ENCODE measurements around the gene THEMIS. TPM values are rescaled to one million over a fixed set of nuclear protein-coding genes. Genes with fewer than 3 reads are reported as not detected.
"Not testable (repeated sequence)": the region's sequence is repeated elsewhere in the genome, so short reads cannot be mapped to it uniquely, and the experiment has no call there.

THEMIS gene
- total RNA-seq, 2 donors from 2014 or later, result 0.43 to 0.56 TPM

- H3K4me3 ChIP-seq, result no peak overlapping the region
- H3K27me3 ChIP-seq, result no peaks in the 10 kb centered on the region
Observed at GRCh38 chr6:127691146-127691545, 209.7 kb downstream of the THEMIS start.

DNA sequence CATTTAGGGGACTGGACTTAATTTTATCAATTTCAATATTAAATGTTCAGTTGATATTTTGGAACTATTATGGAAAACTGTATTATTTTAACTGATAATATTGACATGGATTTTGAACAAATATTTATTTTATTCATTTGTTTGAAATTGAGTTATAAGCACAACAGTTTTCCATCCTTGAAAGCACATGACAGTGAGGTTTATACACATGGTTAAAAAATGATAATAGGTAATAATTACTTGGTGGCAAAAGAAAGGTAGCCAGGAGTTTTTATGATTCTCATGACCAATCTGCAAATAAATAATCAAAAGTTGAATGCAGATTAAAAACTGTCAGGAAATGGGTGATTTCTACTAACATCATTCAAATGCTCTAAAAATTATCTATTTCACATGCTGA, 210.3 kb downstream of the THEMIS start:
- no peak overlapping the region for H3K4me3 ChIP-seq
- H3K27me3 ChIP-seq, result no peaks in the 10 kb centered on the region
- TF ChIP-seq, protein P1, sequence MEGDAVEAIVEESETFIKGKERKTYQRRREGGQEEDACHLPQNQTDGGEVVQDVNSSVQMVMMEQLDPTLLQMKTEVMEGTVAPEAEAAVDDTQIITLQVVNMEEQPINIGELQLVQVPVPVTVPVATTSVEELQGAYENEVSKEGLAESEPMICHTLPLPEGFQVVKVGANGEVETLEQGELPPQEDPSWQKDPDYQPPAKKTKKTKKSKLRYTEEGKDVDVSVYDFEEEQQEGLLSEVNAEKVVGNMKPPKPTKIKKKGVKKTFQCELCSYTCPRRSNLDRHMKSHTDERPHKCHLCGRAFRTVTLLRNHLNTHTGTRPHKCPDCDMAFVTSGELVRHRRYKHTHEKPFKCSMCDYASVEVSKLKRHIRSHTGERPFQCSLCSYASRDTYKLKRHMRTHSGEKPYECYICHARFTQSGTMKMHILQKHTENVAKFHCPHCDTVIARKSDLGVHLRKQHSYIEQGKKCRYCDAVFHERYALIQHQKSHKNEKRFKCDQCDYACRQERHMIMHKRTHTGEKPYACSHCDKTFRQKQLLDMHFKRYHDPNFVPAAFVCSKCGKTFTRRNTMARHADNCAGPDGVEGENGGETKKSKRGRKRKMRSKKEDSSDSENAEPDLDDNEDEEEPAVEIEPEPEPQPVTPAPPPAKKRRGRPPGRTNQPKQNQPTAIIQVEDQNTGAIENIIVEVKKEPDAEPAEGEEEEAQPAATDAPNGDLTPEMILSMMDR (IDR thresholded peaks at IDR 0.05), result no peak
- no peaks in the 10 kb centered on the region for H3K36me3 ChIP-seq
- no peaks in the 10 kb centered on the region for H3K4me1 ChIP-seq
- H3K27ac ChIP-seq, result no peak overlapping the region
- H3K9me3 ChIP-seq, result no peaks in the 10 kb centered on the region
- DNase-seq (ENCODE audit: low spot score), result no peak

More at GRCh38 chr6:127691146-127691545, 209.7 kb downstream of the THEMIS start:
- no peak for DNase-seq (ENCODE audit: low spot score)
- Histone ChIP-seq H3K36me3 (no peaks in the 10 kb centered on the region), H3K27ac (no peak overlapping the region), H3K4me1 (no peaks in the 10 kb centered on the region), H3K9me3 (no peaks in the 10 kb centered on the region)
- TF ChIP-seq, protein P1 (IDR thresholded peaks at IDR 0.05), result no peak

DNA sequence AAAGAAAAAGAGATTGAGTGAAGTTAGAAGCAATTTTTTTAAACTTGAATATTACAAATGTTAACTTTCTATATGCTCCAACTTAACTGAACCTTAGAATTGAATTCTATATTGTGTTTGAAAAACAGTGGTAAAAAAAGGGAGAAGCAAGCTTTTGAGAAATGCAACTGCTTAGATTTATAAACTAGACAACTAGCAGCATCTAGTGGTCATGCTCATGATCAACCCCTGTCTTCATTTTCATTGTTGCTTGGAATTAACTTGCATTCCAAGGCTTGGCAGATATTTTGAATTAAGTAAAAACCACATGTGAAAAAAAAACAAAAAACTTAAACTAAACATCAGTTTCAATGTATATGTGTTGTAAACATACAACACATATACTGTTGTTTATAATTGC, 210.8 kb downstream of the THEMIS start:
- TF ChIP-seq, protein P1 (IDR thresholded peaks at IDR 0.05), result peak in 1 of 2 donors; percentile 54
- no peaks in the 10 kb centered on the region for H3K27me3 ChIP-seq
- H3K4me3 ChIP-seq, result no peak overlapping the region
- no peak for DNase-seq (ENCODE audit: low spot score)
- no peaks in the 10 kb centered on the region for H3K36me3 ChIP-seq
- H3K27ac ChIP-seq, result no peak overlapping the region
- no peaks in the 10 kb centered on the region for H3K9me3 ChIP-seq
- no peaks in the 10 kb centered on the region for H3K4me1 ChIP-seq

GRCh38 chr6:127687490-127687889, 213.4 kb downstream of the THEMIS start:
- H3K9me3 ChIP-seq; H3K4me3 ChIP-seq; H3K4me1 ChIP-seq; H3K27me3 ChIP-seq; H3K36me3 ChIP-seq; H3K27ac ChIP-seq; DNase-seq (ENCODE audit: low spot score): not testable (repeated sequence)

DNA sequence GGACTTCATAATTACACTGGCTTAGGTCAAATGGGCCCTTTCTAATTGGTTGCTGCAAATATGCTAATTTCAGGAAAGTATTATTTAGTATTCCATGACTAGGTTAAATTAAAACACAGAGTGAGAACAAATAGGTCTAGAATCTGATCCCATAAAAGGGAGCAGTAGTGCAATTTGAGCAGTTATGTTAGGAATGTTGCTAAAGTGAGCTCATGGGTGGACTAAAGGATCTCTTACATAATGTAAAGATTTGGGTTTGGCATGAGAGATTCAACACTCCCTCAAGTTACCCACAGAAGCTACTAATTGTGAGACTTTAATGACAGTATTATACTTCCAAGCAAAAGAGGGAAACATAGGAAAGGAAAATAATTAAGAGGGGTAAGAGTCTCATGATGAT, 214.8 kb downstream of the THEMIS start:
- Histone ChIP-seq H3K27me3 (no peaks in the 10 kb centered on the region), H3K4me1 (no peaks in the 10 kb centered on the region), H3K9me3 (no peaks in the 10 kb centered on the region), H3K27ac (no peak overlapping the region), H3K4me3 (no peak overlapping the region), H3K36me3 (no peaks in the 10 kb centered on the region)
- DNase-seq (ENCODE audit: low spot score), result no peak
- TF ChIP-seq, protein P1 (IDR thresholded peaks at IDR 0.05), result no peak

DNA sequence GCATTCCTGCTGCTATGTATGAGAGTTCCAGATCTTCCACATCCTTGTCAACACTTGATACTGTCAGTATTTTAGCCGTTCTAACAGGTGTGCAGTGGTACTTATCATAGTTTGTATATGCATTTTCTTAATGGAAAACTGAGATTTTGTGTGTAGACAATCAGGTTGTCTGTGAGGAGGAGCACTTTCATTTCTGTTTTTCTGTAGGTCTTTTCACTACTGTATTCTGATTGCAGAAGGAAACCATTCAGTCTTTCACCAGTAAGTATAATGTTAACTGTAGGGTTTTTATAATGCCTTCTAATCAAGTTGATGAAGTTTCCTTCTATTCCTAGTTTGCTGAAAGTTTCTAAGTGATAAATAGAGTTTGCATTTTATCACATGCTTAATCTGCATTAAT, 216.4 kb downstream of the THEMIS start:
- DNase-seq (ENCODE audit: low spot score), result no peak

More for the DNA sequence above, 216.4 kb downstream of the THEMIS start:
- no peak overlapping the region for H3K27ac ChIP-seq
- H3K27me3 ChIP-seq, result no peaks in the 10 kb centered on the region
- TF ChIP-seq, protein P1 (IDR thresholded peaks at IDR 0.05), result no peak
- no peaks in the 10 kb centered on the region for H3K9me3 ChIP-seq
- H3K36me3 ChIP-seq, result no peaks in the 10 kb centered on the region
- H3K4me3 ChIP-seq, result no peak overlapping the region
- H3K4me1 ChIP-seq, result no peaks in the 10 kb centered on the region
